ENCODE measurements around the gene TPGS1.

Gene TPGS1

DNA sequence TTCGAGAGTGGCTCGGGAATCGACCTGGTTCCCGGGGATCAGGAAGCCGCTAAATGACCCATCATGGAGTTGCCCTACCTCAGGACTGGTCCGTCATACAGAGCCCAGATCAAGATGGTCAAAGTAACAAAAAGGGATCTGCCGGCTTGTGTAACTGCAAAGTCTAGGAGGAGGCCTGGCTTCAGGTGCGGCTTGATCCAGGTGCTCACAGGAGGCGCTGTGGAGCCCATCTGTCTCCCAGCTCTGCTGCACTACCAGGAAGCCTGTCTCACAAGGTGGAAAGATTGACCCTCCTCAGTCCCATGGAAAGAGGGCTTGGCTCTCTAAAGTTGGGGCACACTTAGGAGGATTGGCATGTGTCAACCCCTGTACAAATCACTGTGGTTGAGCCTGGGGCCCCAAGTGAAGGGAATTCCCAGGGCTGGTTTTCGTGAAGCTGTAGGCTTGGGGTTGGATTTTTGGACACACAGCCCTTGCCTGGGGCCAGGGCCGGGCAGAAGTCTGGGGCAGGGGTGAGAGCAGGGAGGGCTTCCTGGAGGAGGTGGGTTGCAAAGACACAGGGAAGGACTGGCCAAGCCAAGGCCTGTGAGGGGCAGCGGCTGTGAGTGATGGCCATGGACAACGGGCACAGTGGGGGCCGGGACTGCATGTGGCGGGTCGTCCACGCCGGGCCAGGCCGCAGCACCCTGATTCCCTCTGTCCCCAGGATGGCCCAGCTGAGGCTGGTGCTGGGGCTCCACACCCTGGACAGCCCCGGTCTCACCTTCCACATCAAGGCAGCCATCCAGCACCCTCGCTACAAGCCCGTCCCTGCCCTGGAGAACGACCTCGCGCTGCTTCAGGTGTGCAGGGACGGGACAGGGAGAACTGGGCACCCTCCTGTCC is 40.8 kb downstream of the TPGS1 start:
- no peak for DNase-seq (ENCODE audit: insufficient read length, low spot score)
- FAIRE-seq, result no peak
- TF ChIP-seq, protein P1, sequence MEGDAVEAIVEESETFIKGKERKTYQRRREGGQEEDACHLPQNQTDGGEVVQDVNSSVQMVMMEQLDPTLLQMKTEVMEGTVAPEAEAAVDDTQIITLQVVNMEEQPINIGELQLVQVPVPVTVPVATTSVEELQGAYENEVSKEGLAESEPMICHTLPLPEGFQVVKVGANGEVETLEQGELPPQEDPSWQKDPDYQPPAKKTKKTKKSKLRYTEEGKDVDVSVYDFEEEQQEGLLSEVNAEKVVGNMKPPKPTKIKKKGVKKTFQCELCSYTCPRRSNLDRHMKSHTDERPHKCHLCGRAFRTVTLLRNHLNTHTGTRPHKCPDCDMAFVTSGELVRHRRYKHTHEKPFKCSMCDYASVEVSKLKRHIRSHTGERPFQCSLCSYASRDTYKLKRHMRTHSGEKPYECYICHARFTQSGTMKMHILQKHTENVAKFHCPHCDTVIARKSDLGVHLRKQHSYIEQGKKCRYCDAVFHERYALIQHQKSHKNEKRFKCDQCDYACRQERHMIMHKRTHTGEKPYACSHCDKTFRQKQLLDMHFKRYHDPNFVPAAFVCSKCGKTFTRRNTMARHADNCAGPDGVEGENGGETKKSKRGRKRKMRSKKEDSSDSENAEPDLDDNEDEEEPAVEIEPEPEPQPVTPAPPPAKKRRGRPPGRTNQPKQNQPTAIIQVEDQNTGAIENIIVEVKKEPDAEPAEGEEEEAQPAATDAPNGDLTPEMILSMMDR (IDR thresholded peaks at IDR 0.05; ENCODE audit: insufficient read depth, missing control alignments), result no peak

DNA sequence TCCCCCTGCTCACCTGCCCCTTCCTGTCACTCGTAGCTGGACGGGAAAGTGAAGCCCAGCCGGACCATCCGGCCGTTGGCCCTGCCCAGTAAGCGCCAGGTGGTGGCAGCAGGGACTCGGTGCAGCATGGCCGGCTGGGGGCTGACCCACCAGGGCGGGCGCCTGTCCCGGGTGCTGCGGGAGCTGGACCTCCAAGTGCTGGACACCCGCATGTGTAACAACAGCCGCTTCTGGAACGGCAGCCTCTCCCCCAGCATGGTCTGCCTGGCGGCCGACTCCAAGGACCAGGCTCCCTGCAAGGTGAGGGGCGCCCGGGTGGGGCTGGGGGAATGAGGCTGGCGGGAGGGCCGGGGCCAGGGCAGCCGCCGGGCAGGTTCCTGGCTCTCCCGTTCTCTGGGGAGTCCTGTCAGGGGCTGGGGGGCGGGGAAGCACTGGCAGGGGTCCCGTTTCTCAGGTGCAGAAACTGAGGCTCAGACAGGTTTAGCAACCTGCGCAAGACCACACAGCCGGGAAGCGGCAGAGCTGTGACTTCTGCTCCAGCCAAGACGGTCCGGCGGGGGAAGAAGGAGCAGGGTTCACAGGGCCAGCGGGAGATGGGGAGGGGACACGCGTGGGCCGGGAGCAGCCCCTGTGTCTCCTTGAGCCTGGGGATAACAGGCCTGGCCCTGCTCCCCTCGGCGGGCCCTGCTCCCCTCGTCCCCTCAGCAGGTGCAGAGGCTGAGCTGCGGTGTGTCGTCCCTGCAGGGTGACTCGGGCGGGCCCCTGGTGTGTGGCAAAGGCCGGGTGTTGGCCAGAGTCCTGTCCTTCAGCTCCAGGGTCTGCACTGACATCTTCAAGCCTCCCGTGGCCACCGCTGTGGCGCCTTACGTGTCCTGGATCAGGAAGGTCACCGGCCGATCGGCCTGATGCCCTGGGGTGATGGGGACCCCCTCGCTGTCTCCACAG is 41.9 kb downstream of the TPGS1 start:
- TF ChIP-seq, protein P1 (IDR thresholded peaks at IDR 0.05; ENCODE audit: insufficient read depth, missing control alignments), result no peak
- FAIRE-seq, result no peak
- no peak for DNase-seq (ENCODE audit: insufficient read length, low spot score)

DNA sequence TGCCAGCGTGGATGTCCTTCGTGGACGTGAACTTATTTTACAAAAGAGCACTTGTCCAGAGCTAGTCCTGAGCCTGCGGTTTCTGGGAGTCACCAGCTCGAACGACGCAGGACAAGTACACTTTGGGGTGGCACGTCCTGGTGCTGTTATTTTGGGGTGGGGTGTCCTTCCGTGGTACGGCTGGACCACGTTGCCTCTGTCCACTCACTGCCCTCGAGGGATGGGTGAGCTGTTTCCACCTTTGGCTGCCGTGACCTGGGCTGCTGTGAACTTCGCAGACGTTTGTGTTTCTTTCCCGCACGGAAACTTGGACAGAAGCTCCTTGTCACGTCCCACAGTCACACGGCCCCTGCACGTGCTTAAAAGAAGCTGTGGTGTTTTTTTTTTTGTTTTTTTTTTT is 47.5 kb downstream of the TPGS1 start:
- no peak for DNase-seq (ENCODE audit: insufficient read length, low spot score)
- no peak for FAIRE-seq

DNA sequence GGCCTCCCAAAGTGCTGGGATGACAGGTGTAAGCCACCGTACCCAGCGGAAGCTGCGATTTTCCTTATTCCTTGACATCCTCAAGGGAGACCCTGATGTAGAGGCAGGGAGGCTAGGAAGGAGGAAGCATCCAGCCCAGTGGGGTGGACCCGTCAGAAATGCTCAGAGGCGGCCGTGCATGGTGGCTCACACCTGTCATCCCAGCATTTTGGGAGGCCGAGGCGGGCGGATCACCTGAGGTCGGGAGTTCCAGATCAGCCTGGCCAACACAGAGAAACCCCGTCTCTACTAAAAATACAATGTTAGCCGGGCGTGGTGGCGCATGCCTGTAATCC is 48.1 kb downstream of the TPGS1 start:
- DNase-seq (ENCODE audit: insufficient read length, low spot score), result no peak
- TF ChIP-seq, protein P1 (IDR thresholded peaks at IDR 0.05; ENCODE audit: insufficient read depth, missing control alignments), result no peak
- FAIRE-seq, result no peak

More for the DNA sequence above, 47.5 kb downstream of the TPGS1 start:
- TF ChIP-seq, protein P1 (IDR thresholded peaks at IDR 0.05; ENCODE audit: insufficient read depth, missing control alignments), result no peak

DNA sequence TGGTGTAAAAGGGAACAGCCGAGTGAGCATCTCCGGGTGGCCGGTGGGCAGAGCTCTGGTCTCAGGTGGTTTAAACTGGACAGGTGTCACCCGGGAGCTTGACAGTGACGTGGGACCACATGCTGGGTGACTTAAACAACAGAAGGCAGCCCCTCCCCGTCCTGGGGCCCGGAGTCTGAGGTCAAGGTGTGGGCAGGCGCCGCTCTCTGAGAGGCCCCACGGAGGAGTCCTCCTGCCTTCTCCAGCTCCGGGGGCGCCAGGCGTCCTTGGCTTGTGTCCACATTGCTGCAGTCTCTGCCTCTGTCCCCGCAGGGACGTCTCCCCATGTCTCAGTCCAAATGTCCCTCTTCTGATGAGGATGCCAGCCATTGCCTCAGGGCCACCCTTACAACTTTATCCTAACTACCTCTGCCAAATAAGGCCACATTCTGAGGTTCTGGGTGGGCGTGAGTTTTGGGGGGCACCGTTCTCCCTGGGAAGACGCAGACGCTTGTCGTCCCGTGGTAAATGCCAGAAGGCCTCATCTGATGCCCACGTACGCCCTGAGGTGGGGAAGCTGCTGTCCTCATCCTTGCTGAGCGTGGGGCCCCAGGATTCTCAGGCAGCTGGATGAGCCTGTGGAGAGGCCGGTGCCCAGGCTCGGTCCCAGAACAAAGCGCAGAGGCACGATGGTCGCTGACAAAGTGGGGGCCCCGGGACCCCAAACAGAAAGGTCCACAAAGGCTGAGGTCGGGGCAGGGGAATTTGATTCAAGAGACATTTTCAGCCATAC is 49.5 kb downstream of the TPGS1 start:
- DNase-seq (ENCODE audit: insufficient read length, low spot score) (no peak), FAIRE-seq (no peak)
- TF ChIP-seq, protein P1 (IDR thresholded peaks at IDR 0.05; ENCODE audit: insufficient read depth, missing control alignments), result no peak

DNA sequence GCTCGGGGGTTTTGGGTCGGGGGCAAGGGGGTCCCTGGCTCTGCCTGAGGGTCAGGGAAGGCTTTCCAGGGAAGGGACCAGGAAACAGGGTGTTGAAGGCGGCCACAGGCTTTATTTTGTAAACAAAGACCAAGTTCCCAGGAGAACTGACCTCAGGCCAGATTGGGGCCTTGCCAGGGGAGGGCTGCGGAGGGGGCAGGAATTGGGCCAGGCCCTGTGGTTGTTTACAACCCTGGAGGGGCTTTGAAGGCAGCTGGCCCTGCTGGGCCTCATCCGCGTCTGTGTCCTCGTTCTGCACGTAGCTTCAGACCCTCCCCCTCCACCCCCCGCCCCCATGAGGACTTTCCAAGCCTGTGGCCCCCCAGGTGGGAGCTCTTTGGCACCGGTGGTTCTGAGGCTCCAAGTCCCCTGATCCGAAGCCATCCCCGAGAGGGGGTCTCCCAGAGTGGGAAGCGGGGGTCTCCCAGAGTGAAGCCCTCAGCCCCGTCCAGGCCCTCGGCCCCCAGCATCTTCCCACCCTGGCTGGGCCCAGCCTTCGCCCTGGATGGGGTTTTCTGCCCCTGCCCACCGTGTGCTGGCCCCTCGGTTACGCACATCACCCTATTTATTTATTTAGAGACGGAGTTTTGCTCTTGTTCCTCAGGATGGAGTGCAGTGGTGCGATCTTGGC is 51.6 kb downstream of the TPGS1 start:
- FAIRE-seq (no peak), DNase-seq (ENCODE audit: insufficient read length, low spot score) (no peak)
- TF ChIP-seq, protein P1 (IDR thresholded peaks at IDR 0.05; ENCODE audit: insufficient read depth, missing control alignments), result no peak
